ENCODE results near the gene MAGI3. TPM values are rescaled to one million over a fixed set of nuclear protein-coding genes. Genes with fewer than 3 reads are reported as not detected.

The MAGI3 gene
- total RNA-seq, 3 donors from 2014 or later (not counting 1 experiment from before 2014, with no cell fraction given): 0.61 to 1.6 (median 0.66) TPM

- Mint-ChIP-seq H3K9me3 (no peaks in the 10 kb centered on the region), H3K4me3 (no peak overlapping the region), H3K4me1 (no peaks in the 10 kb centered on the region), H3K27ac (no peak overlapping the region), H3K27me3 (ENCODE audit: low read depth in 2 of 2) (peaks cover 4 to 16% of the 10 kb centered on the region in 2 donors), H3K36me3 (no peaks in the 10 kb centered on the region)
- H3K4me1 ChIP-seq (ENCODE audit: control insufficient read depth, insufficient read depth, low read length): no peaks in the 10 kb centered on the region
- WGBS (ENCODE audit: insufficient coverage): 92% methylated on average over 6 of the region's 7 CpGs
- H3K27ac ChIP-seq (ENCODE audit: low read length): no peak overlapping the region
- ATAC-seq: peak in 2 of 3 donors; percentile 36 to 57
- intact Hi-C loops (cut with micrococcal nuclease): loop anchor here (2.0 to 5.0 kb wide), 4 partner anchors 537 to 961 kb away; no protein-coding TSS in a partner anchor
- H3K4me3 ChIP-seq (ENCODE audit: low read length): no peak overlapping the region
- TF ChIP-seq CTCF (IDR thresholded peaks at IDR 0.05): peak; percentile 58
- H3K27me3 ChIP-seq (ENCODE audit: control insufficient read depth, insufficient read depth, low read length): no peaks in the 10 kb centered on the region
- peak in 1 of 2 donors; percentile 60 for DNase-seq
- no peaks in the 10 kb centered on the region for H3K36me3 ChIP-seq (ENCODE audit: control insufficient read depth, insufficient read depth, low read length)
- no peaks in the 10 kb centered on the region for H3K9me3 ChIP-seq (ENCODE audit: control insufficient read depth, insufficient read depth, low read length)
Observed at GRCh38 chr1:113677250-113678158, 287.2 kb downstream of the MAGI3 start.

DNA sequence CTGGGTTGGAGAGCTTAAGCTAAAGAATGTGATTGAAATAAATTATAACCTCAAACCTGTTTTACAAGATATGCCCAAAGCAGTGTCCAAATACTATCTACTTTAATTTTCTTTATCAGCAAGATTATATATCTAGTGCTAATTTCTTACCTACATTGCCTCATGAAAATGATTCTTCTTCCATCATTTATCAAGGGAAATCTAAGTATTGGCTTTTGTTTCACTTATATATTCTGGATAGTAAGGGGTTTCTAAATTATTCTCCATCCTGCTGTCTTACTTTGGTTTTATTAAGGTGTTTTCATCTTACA, 287.8 kb downstream of the MAGI3 start:
- Mint-ChIP-seq H3K4me3 (no peak overlapping the region), H3K4me1 (no peaks in the 10 kb centered on the region), H3K27me3 (ENCODE audit: low read depth in 2 of 2) (peaks cover 4 to 16% of the 10 kb centered on the region in 2 donors), H3K9me3 (no peaks in the 10 kb centered on the region), H3K36me3 (no peaks in the 10 kb centered on the region), H3K27ac (no peak overlapping the region)
- no peak for ATAC-seq
- Histone ChIP-seq H3K9me3 (ENCODE audit: control insufficient read depth, insufficient read depth, low read length) (no peaks in the 10 kb centered on the region), H3K27ac (ENCODE audit: low read length) (no peak overlapping the region), H3K4me1 (ENCODE audit: control insufficient read depth, insufficient read depth, low read length) (no peaks in the 10 kb centered on the region), H3K27me3 (ENCODE audit: control insufficient read depth, insufficient read depth, low read length) (no peaks in the 10 kb centered on the region), H3K36me3 (ENCODE audit: control insufficient read depth, insufficient read depth, low read length) (no peaks in the 10 kb centered on the region), H3K4me3 (ENCODE audit: low read length) (no peak overlapping the region)
- DNase-seq: no peak
- intact Hi-C loops (cut with micrococcal nuclease): loop anchor here (2.0 to 5.0 kb wide), 4 partner anchors 537 to 961 kb away; no protein-coding TSS in a partner anchor
- peak; percentile 37 for TF ChIP-seq CTCF (IDR thresholded peaks at IDR 0.05)

DNA sequence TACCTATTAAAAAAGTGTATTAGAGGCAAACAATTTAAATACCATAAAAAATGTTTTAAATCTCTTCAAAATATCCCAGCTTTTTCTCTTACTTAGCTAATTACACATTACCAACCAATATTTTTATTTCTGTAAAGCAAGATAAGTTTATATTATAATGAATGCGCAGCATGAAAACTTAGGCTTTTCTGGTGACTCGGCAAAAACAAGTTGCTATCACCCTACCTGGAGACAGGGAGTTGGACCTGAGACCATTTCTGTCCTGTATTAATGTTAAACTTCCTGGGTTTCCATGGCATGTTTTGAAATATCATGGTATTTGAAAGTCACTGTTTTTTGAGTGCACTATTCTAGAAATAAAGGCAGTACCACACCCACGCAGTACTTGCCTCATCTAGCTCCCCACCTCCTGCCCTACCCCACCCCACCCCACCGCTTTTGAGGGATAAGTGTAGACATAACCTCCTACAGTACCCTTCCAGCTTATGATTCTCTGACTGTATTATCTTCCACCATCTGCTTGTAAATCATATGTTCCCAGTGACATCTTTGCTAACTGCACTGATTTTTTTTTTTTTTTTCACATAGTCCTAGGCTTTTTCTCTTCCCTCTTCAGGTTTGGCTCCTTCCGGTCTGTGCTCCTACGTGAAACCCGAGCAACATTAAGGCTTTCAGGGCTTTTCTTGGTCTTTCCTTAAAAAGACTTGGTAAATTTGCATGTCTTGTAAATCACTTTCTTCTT, 291.5 kb downstream of the MAGI3 start:
- H3K9me3 Mint-ChIP-seq: no peaks in the 10 kb centered on the region
- no peak overlapping the region for H3K4me3 Mint-ChIP-seq
- no peak for ATAC-seq
- H3K36me3 ChIP-seq (ENCODE audit: control insufficient read depth, insufficient read depth, low read length): no peaks in the 10 kb centered on the region
- peaks cover 0 to 8% of the 10 kb centered on the region in 2 donors for H3K27me3 Mint-ChIP-seq (ENCODE audit: low read depth in 2 of 2)
- H3K27ac ChIP-seq (ENCODE audit: low read length): no peak overlapping the region
- no peak for TF ChIP-seq CTCF (IDR thresholded peaks at IDR 0.05)
- H3K27me3 ChIP-seq (ENCODE audit: control insufficient read depth, insufficient read depth, low read length): no peaks in the 10 kb centered on the region
- WGBS (ENCODE audit: insufficient coverage): 88% methylated on average over 7 of the region's 7 CpGs
- H3K4me1 Mint-ChIP-seq: no peaks in the 10 kb centered on the region
- H3K9me3 ChIP-seq (ENCODE audit: control insufficient read depth, insufficient read depth, low read length): no peaks in the 10 kb centered on the region
- no peak overlapping the region for H3K4me3 ChIP-seq (ENCODE audit: low read length)
- H3K27ac Mint-ChIP-seq: no peak overlapping the region
- intact Hi-C loops (cut with micrococcal nuclease): no loop called here
- no peaks in the 10 kb centered on the region for H3K4me1 ChIP-seq (ENCODE audit: control insufficient read depth, insufficient read depth, low read length)
- H3K36me3 Mint-ChIP-seq: no peaks in the 10 kb centered on the region
- no peak for DNase-seq

Measured in natural killer cell (primary cell).